ENCODE measurements around the gene AOPEP. TPM values are rescaled to one million over a fixed set of nuclear protein-coding genes. Genes with fewer than 3 reads are reported as not detected.

The AOPEP gene
- total RNA-seq, 1 experiment from 2014 or later, result 36.4 TPM

DNA sequence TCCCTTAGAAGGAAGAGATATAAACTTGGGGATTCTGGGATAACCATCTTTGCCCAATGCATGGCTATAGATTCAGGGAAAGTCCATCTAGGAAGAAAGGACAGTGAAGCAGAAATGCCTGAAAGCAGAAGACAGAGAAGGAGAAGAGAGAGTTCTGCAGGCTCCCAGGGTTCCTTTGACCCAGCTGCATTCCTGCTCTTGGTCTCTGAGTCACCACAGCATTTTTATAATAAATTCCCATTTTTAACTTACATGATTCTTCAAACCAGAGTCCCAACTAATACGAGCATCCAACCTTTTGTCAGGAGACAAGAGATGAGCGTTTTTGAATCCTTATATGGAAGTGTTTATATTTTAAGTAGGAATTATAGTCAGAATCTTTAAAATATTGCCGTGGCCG, 12.0 kb upstream of the AOPEP start:
- CTCF ChIA-PET, result no interaction called here
- BruUV-seq (replicated peaks), result no TSS peak

DNA sequence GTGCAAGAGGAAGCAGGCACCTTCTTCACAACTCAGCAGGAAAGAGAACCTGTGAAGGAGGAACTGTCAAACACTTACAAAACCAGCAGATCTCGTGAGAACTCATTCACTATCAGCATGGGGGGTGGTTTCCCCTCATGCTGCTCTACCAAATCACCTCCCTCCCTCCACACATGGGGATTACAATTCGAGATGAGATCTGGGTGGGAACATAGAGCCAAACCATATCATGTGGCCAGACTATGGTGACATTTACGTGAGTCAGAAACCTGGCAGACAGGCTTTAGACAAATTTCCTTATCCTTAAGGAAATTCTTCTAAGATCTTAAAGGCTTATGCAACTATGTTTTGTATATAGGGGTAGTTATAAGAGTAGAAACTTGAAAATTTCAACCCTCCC, 8.7 kb upstream of the AOPEP start:
- no peaks in the 10 kb centered on the region for H3K27me3 ChIP-seq (ENCODE audit: control insufficient read depth, insufficient read depth, low read length)
- H3K4me1 ChIP-seq (ENCODE audit: control insufficient read depth, insufficient read depth, low read length), result no peaks in the 10 kb centered on the region
- TF ChIP-seq, protein P1, sequence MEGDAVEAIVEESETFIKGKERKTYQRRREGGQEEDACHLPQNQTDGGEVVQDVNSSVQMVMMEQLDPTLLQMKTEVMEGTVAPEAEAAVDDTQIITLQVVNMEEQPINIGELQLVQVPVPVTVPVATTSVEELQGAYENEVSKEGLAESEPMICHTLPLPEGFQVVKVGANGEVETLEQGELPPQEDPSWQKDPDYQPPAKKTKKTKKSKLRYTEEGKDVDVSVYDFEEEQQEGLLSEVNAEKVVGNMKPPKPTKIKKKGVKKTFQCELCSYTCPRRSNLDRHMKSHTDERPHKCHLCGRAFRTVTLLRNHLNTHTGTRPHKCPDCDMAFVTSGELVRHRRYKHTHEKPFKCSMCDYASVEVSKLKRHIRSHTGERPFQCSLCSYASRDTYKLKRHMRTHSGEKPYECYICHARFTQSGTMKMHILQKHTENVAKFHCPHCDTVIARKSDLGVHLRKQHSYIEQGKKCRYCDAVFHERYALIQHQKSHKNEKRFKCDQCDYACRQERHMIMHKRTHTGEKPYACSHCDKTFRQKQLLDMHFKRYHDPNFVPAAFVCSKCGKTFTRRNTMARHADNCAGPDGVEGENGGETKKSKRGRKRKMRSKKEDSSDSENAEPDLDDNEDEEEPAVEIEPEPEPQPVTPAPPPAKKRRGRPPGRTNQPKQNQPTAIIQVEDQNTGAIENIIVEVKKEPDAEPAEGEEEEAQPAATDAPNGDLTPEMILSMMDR (IDR thresholded peaks at IDR 0.05), result no peak
- TF ChIP-seq TCF7L2 (IDR thresholded peaks at IDR 0.05; ENCODE audit: low read depth, low read length) (no peak), POLR2AphosphoS5 (IDR thresholded peaks at IDR 0.05; ENCODE audit: low read depth, low read length) (no peak), SIN3A (IDR thresholded peaks at IDR 0.05; ENCODE audit: borderline replicate concordance, insufficient read depth, low read depth, low read length) (no peak)
- TF ChIP-seq, protein P2, sequence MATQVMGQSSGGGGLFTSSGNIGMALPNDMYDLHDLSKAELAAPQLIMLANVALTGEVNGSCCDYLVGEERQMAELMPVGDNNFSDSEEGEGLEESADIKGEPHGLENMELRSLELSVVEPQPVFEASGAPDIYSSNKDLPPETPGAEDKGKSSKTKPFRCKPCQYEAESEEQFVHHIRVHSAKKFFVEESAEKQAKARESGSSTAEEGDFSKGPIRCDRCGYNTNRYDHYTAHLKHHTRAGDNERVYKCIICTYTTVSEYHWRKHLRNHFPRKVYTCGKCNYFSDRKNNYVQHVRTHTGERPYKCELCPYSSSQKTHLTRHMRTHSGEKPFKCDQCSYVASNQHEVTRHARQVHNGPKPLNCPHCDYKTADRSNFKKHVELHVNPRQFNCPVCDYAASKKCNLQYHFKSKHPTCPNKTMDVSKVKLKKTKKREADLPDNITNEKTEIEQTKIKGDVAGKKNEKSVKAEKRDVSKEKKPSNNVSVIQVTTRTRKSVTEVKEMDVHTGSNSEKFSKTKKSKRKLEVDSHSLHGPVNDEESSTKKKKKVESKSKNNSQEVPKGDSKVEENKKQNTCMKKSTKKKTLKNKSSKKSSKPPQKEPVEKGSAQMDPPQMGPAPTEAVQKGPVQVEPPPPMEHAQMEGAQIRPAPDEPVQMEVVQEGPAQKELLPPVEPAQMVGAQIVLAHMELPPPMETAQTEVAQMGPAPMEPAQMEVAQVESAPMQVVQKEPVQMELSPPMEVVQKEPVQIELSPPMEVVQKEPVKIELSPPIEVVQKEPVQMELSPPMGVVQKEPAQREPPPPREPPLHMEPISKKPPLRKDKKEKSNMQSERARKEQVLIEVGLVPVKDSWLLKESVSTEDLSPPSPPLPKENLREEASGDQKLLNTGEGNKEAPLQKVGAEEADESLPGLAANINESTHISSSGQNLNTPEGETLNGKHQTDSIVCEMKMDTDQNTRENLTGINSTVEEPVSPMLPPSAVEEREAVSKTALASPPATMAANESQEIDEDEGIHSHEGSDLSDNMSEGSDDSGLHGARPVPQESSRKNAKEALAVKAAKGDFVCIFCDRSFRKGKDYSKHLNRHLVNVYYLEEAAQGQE (IDR thresholded peaks at IDR 0.05; ENCODE audit: insufficient read depth in 1 of 2, low read depth in 2 of 2, low read length in 1 of 2), result no peak
- H3K4me3 ChIP-seq (ENCODE audit: low read depth in 2 of 2, low read length in 2 of 2), result no peak overlapping the region
- in situ Hi-C loops (cut with HindIII; ENCODE audit: low pct_unique_long_range_greater_than_20kb, low sequenced_read_pairs) (no loop called here), intact Hi-C loops (cut with micrococcal nuclease; ENCODE audit: unreplicated experiment) (no loop called here)
- BruUV-seq (replicated peaks), result no TSS peak
- POLR2A ChIA-PET, result no interaction called here
- DNase-seq (ENCODE audit: low read depth, low spot score), result no peak
- H3K9me3 ChIP-seq (ENCODE audit: control insufficient read depth, insufficient read depth, low read depth, low read length), result no peaks in the 10 kb centered on the region
- ATAC-seq, result no peak
- H3K36me3 ChIP-seq (ENCODE audit: control insufficient read depth, insufficient read depth, low read length), result no peaks in the 10 kb centered on the region
- CTCF ChIA-PET, result no interaction called here
- no peak overlapping the region for H3K27ac ChIP-seq (ENCODE audit: low read length)

More for the DNA sequence above, 12.0 kb upstream of the AOPEP start:
- DNase-seq (ENCODE audit: low read depth, low spot score) (no peak), ATAC-seq (no peak)
- in situ Hi-C loops (cut with HindIII; ENCODE audit: low pct_unique_long_range_greater_than_20kb, low sequenced_read_pairs), result no loop called here
- Histone ChIP-seq H3K36me3 (ENCODE audit: control insufficient read depth, insufficient read depth, low read length) (no peaks in the 10 kb centered on the region), H3K4me1 (ENCODE audit: control insufficient read depth, insufficient read depth, low read length) (no peaks in the 10 kb centered on the region), H3K9me3 (ENCODE audit: control insufficient read depth, insufficient read depth, low read depth, low read length) (no peaks in the 10 kb centered on the region), H3K27me3 (ENCODE audit: control insufficient read depth, insufficient read depth, low read length) (no peaks in the 10 kb centered on the region), H3K4me3 (ENCODE audit: low read depth in 2 of 2, low read length in 2 of 2) (no peak overlapping the region), H3K27ac (ENCODE audit: low read length) (no peak overlapping the region)
- intact Hi-C loops (cut with micrococcal nuclease; ENCODE audit: unreplicated experiment), result no loop called here
- TF ChIP-seq, protein P2 (IDR thresholded peaks at IDR 0.05; ENCODE audit: insufficient read depth in 1 of 2, low read depth in 2 of 2, low read length in 1 of 2), result no peak
- TF ChIP-seq TCF7L2 (IDR thresholded peaks at IDR 0.05; ENCODE audit: low read depth, low read length) (no peak), SIN3A (IDR thresholded peaks at IDR 0.05; ENCODE audit: borderline replicate concordance, insufficient read depth, low read depth, low read length) (no peak), POLR2AphosphoS5 (IDR thresholded peaks at IDR 0.05; ENCODE audit: low read depth, low read length) (no peak)
- TF ChIP-seq, protein P1 (IDR thresholded peaks at IDR 0.05), result no peak
- POLR2A ChIA-PET, result no interaction called here

Measured in Panc1 (cell line).